Endothelial cell (in vitro differentiated cells): ENCODE results near the gene LAPTM5. TPM values are rescaled to one million over a fixed set of nuclear protein-coding genes. Genes with fewer than 3 reads are reported as not detected.

Experiments used
- DNase-seq: peaks from one replicate; pipeline ENCODE4 v3.0.0; 2021; ENCODE audit warnings: low spot score
- H3K27ac Mint-ChIP-seq: one replicate; pipeline ENCODE4 v1.8.0; 2021; ENCODE audit warnings: mixed read lengths, inconsistent platforms; ENCODE audit not compliant: unreplicated experiment
- H3K27me3 Mint-ChIP-seq: one replicate; pipeline ENCODE4 v1.8.0; 2021; ENCODE audit warnings: mild to moderate bottlenecking, moderate library complexity, mixed read lengths, inconsistent platforms; ENCODE audit not compliant: unreplicated experiment
- H3K36me3 Mint-ChIP-seq: one replicate; pipeline ENCODE4 v1.8.0; 2021; ENCODE audit warnings: mild to moderate bottlenecking, low read depth, mixed read lengths, inconsistent platforms; ENCODE audit not compliant: unreplicated experiment
- H3K4me1 Mint-ChIP-seq: one replicate; pipeline ENCODE4 v1.8.0; 2021; ENCODE audit warnings: mild to moderate bottlenecking, mixed read lengths, inconsistent platforms; ENCODE audit not compliant: unreplicated experiment
- H3K4me3 Mint-ChIP-seq: one replicate; pipeline ENCODE4 v1.8.0; 2021; ENCODE audit warnings: mild to moderate bottlenecking, mixed read lengths, inconsistent platforms; ENCODE audit not compliant: unreplicated experiment
- H3K9me3 Mint-ChIP-seq: one replicate; pipeline ENCODE4 v1.8.0; 2021; ENCODE audit warnings: mixed read lengths, inconsistent platforms; ENCODE audit not compliant: unreplicated experiment
- long read RNA-seq: library from polyadenylated mRNA; unstranded; transcript quantifications from one replicate; pipeline ENCODE4 v2.0.0, GENCODE V29; 2020; ENCODE audit not compliant: unreplicated experiment
- total RNA-seq: library from RNA; stranded (reverse); fragmentation: NEBNext Ultra II Directional; extraction: Animal tissue kit (Norgen Biotek cat#: 25700); gene quantifications from one replicate; pipeline ENCODE4 v1.2.1, GENCODE V29; 2021; ENCODE audit not compliant: unreplicated experiment
- TF ChIP-seq, protein P1 (sequence below): fragments of 200-600 bp; sonication (generic); IDR thresholded peaks from one replicate; pipeline ENCODE4 v1.5.0; 2021; ENCODE audit warnings: antibody characterized with exemption; ENCODE audit not compliant: unreplicated experiment

The LAPTM5 gene
- total RNA-seq = 80.5 TPM
- long read RNA-seq, transcript LAPTM5-201 (8 exons, 2,223 nt) = major isoform, 94 of 102 reads
- long read RNA-seq, partial matches to known transcripts = 4 of 102 reads
- long read RNA-seq, other reads (novel, unspliced or antisense) = 4 of 102 reads

GRCh38 chr1:30757352-30758120, at the start of gene LAPTM5:
LAPTM5 (minus strand) TSS chr1:30757774; CDS start chr1:30757745, 29 bp downstream.
- TF ChIP-seq, protein P1, sequence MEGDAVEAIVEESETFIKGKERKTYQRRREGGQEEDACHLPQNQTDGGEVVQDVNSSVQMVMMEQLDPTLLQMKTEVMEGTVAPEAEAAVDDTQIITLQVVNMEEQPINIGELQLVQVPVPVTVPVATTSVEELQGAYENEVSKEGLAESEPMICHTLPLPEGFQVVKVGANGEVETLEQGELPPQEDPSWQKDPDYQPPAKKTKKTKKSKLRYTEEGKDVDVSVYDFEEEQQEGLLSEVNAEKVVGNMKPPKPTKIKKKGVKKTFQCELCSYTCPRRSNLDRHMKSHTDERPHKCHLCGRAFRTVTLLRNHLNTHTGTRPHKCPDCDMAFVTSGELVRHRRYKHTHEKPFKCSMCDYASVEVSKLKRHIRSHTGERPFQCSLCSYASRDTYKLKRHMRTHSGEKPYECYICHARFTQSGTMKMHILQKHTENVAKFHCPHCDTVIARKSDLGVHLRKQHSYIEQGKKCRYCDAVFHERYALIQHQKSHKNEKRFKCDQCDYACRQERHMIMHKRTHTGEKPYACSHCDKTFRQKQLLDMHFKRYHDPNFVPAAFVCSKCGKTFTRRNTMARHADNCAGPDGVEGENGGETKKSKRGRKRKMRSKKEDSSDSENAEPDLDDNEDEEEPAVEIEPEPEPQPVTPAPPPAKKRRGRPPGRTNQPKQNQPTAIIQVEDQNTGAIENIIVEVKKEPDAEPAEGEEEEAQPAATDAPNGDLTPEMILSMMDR = no peak
- H3K36me3 Mint-ChIP-seq = peaks cover 6% of the 10 kb centered on the region
- peak within 1 kb of the TSS; percentile 87 for H3K4me3 Mint-ChIP-seq
- H3K27ac Mint-ChIP-seq = peak within 1 kb of the TSS; percentile 81
- H3K9me3 Mint-ChIP-seq = no peaks in the 10 kb centered on the region
- peaks cover 49% of the 10 kb centered on the region for H3K4me1 Mint-ChIP-seq
- H3K27me3 Mint-ChIP-seq = peaks cover 10% of the 10 kb centered on the region
- peak; percentile 34 for DNase-seq

DNA sequence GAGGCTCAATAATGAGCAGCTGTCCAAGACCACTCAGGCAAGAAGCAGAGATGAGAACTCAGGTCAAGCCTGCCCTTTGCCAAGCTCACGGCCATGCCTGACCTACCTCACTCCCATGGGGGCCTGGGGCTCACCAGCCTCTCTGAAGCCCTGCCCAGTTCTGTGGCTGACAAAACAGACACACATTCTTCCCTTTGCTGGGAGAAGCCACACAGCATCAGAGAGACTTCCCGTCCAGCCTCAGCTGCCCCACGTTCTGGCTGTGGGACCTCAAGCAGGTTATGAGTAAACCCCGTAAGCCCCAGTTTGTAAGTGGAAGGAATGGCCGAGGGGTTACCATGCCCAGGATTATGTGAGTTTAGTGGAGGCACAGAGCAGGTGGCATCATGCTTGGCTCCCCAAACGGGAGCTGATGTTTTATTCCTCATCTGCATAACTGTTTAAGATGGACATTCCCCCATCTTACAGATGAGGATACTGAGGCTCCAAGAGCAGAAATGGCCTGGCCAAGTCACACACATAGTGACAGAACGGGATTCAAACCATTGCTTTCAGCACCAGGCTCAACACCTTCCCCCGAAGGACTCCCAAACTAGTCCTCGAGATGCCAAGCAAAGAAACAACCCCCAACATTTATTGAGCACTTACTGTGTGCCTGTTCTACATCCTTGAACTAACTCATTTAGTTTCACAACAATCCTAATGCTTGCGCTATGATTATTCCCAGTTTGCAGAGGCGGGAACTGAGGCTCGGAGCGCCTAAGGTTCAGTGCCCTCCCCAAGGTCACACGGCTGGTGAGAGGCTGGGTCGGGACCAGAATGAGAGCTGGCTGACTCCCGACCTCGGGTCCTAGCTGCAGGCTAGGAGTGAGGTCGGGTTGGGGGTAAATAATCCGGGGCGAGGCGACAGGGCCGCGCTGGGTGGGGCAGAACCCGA, 49.1 kb upstream of the LAPTM5 start:
- Mint-ChIP-seq H3K4me3 (no peak overlapping the region), H3K27me3 (peaks cover 14% of the 10 kb centered on the region), H3K36me3 (no peaks in the 10 kb centered on the region), H3K9me3 (no peaks in the 10 kb centered on the region), H3K4me1 (peaks cover 21% of the 10 kb centered on the region), H3K27ac (no peak overlapping the region)
- TF ChIP-seq, protein P1 = no peak
- DNase-seq = no peak

DNA sequence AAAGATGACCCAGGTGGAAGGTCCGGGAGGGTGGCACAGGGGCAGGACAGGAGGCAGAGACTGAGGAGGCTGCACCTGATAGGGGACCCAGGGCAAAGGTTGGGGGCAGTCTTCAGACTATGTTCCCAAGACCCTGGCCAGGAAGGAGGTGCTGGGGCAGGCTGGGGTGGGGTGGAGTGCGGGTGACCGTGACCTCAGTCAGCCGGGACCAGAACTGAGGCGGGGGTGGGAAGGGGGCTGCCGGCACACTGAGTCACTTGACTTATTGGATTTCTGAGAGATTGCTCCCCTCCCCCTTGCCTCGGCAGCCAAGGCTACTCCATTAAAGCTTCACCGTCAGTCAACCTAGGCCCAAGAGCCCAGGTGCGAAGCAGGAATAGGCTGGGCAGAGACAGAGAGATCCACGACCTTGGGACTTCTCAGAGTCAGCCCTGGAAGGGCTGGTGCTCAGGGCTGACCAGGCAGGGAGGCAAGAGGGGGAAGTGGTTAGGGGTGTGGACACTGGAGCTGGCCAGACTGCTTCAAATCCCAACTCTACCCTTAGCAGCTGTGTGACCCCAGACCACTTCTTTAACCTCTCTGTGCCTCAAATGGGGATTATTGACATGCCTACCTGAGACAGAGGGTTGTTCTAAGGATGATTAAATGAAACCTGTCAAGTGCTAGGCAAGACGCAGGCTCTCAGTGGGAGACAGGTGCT, 47.9 kb upstream of the LAPTM5 start:
- TF ChIP-seq, protein P1 = no peak
- peaks cover 26% of the 10 kb centered on the region for H3K4me1 Mint-ChIP-seq
- no peak overlapping the region for H3K27ac Mint-ChIP-seq

DNA sequence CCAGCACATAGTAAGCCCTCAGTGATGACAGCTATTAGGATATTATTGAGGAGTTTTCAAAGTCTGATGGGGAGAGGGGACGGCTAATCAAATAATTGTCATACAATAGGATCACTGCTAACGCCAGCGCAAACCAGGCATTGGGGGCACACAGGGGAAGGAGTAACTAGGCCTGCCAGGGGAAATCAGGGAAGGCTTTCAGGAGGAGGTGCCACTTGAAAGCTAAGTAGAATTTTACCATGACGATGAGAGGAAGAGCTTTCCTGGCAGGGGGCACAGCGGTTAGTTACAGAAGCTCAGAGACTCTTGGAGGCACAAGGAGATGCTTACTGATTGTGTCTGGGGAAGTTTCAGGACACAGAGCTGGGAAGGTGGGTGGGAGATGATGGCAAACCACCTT, 47.2 kb upstream of the LAPTM5 start:
- TF ChIP-seq, protein P1 = no peak
- Mint-ChIP-seq H3K27me3 (peaks cover 15% of the 10 kb centered on the region), H3K4me1 (peaks cover 24% of the 10 kb centered on the region), H3K27ac (no peak overlapping the region), H3K4me3 (no peak overlapping the region), H3K36me3 (no peaks in the 10 kb centered on the region), H3K9me3 (no peaks in the 10 kb centered on the region)
- no peak for DNase-seq

More for the DNA sequence above, 47.9 kb upstream of the LAPTM5 start:
- Mint-ChIP-seq H3K9me3 (no peaks in the 10 kb centered on the region), H3K4me3 (no peak overlapping the region), H3K27me3 (peaks cover 12% of the 10 kb centered on the region), H3K36me3 (no peaks in the 10 kb centered on the region)
- no peak for DNase-seq
